ENCODE data around the gene ANKRD36.
"Not testable (repeated sequence)": the region's sequence is repeated elsewhere in the genome, so short reads cannot be mapped to it uniquely, and the experiment has no call there.

The ANKRD36 gene

DNA sequence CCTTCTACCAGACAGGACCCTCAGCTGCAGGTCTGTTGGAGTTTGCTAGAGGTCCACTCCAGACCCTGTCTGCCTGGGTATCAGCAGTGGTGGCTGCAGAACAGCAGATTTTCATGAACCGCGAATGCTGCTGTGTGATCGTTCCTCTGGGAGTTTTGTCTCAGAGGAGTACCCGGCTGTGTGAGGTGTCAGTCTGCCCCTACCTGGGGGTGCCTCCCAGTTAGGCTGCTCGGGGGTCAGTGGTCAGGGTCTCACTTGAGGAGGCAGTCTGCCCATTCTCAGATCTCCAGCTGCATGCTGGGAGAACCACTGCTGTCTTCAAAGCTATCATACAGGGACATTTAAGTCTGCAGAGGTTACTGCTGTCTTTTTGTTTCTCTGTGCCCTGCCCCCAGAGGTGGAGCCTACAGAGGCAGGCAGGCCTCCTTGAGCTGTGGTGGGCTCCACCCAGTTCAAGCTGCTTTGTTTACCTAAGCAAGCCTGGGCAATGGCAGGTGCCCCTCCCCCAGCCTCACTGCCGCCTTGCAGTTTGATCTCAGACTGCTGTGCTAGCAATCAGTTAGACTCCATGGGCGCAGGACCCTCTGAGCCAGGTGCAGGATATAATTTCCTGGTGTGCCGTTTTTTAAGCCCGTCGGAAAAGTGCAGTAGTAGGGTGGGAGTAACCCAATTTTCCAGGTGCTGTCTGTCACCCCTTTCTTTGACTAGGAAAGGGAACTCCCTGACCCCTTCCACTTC lies 118.1 kb downstream of the ANKRD36 start:
- H3K4me1 ChIP-seq (ENCODE audit: control insufficient read depth, insufficient read depth, low read length); H3K36me3 ChIP-seq (ENCODE audit: control insufficient read depth, insufficient read depth, low read length); H3K4me3 ChIP-seq (ENCODE audit: low read depth, low read length); H3K27ac ChIP-seq (ENCODE audit: low read depth, low read length); H3K9ac ChIP-seq (ENCODE audit: low read depth, low read length); H3K27me3 ChIP-seq (ENCODE audit: control insufficient read depth, insufficient read depth, low read length): not testable (repeated sequence)
- peaks cover 11% of the 10 kb centered on the region for H3K9me3 ChIP-seq (ENCODE audit: control insufficient read depth, insufficient read depth, low read length)

DNA sequence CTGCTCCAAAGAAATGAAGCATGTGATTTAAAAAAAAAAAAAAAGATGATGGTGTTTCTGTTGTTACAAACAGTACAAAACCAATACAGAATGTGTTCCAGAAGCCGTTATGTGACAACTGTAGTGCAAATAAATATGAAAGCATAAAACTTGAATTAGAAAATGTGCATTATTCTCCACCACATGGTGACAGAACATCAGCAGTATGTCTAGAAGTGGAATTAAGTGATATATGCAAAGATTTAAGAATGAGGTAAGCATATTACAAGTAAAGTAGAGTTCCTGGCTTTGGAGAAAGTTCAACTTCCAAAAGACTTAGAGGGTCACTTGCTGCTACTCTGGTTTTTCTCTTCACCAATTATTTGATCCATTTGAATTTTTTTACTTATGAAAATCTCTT lies 120.0 kb downstream of the ANKRD36 start:
- H3K9me3 ChIP-seq (ENCODE audit: control insufficient read depth, insufficient read depth, low read length) = peaks cover 11% of the 10 kb centered on the region
- not testable (repeated sequence) for H3K4me3 ChIP-seq (ENCODE audit: low read depth, low read length); H3K27ac ChIP-seq (ENCODE audit: low read depth, low read length); H3K4me1 ChIP-seq (ENCODE audit: control insufficient read depth, insufficient read depth, low read length); H3K36me3 ChIP-seq (ENCODE audit: control insufficient read depth, insufficient read depth, low read length); H3K27me3 ChIP-seq (ENCODE audit: control insufficient read depth, insufficient read depth, low read length); H3K9ac ChIP-seq (ENCODE audit: low read depth, low read length)

DNA sequence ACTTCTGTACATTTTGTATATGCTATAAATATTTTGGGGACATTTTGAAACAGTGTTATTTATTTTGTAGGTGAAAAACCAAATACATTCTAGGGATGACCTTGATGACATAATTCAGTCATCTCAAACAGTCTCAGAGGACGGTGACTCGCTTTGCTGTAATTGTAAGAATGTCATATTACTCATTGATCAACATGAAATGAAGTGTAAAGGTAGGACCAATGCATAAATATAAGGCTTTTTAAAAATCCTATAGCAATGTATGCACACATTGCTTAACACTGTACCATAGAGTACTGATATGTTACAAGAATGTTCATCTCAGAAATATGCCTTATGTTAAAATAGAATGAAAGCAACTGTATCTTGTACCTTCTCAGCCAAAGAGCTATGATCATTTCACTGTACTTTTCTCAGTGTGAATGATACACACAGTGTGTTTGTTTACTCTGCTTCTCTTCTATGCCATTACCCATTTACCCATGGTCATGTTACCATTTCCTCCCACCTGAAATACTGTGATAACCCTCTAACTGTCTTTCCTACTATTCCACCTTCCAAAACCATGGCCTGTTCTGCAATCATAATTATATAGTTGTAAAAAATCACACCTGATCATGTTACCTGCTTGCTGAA lies 120.8 kb downstream of the ANKRD36 start:
- H3K27ac ChIP-seq (ENCODE audit: low read depth, low read length); H3K4me1 ChIP-seq (ENCODE audit: control insufficient read depth, insufficient read depth, low read length); H3K36me3 ChIP-seq (ENCODE audit: control insufficient read depth, insufficient read depth, low read length); H3K27me3 ChIP-seq (ENCODE audit: control insufficient read depth, insufficient read depth, low read length); H3K9ac ChIP-seq (ENCODE audit: low read depth, low read length); H3K4me3 ChIP-seq (ENCODE audit: low read depth, low read length): not testable (repeated sequence)
- H3K9me3 ChIP-seq (ENCODE audit: control insufficient read depth, insufficient read depth, low read length) = peaks cover 11% of the 10 kb centered on the region

DNA sequence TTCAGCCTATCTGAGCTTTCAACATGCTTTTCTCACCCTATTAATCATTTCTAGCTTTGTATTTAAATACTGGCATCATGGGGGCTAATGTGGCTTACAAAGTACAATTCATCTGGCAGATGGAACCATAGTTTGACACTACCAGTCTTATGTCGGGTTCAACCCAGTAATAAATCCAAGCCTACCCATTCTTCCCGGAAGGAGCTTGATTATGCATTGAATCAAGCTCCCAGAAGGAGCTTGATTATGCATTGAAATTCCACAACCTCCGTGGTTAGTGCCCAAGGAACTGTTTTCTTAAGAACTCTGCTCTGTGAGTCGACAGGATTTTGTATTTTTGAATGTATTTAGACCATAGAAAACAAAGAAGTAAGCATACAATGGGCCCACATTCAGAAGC lies 148.2 kb downstream of the ANKRD36 start:
- not testable (repeated sequence) for H3K9ac ChIP-seq (ENCODE audit: low read depth, low read length); H3K4me1 ChIP-seq (ENCODE audit: control insufficient read depth, insufficient read depth, low read length); H3K27ac ChIP-seq (ENCODE audit: low read depth, low read length); H3K4me3 ChIP-seq (ENCODE audit: low read depth, low read length); H3K36me3 ChIP-seq (ENCODE audit: control insufficient read depth, insufficient read depth, low read length); H3K27me3 ChIP-seq (ENCODE audit: control insufficient read depth, insufficient read depth, low read length); H3K9me3 ChIP-seq (ENCODE audit: control insufficient read depth, insufficient read depth, low read length)

DNA sequence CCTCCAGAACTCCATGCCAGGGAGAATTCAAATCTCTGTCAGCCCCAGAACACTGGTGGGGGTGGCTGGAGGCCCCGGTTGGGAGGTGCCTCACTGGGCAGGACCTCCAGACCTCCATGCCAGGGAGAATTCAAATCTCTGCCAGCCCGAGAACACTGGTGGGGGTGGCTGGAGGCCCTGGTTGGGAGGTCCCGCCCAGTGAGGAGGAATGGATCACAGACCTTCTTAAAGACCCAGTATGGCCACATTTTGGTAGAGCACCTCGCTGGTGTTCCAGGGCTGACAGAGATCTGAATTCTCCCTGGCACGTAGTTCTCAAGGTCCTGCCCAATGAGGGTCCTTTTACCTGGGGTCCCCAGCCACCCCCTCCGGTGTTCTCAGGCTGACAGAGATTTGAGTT lies 153.5 kb downstream of the ANKRD36 start:
- not testable (repeated sequence) for H3K27me3 ChIP-seq (ENCODE audit: control insufficient read depth, insufficient read depth, low read length); H3K27ac ChIP-seq (ENCODE audit: low read depth, low read length); H3K9me3 ChIP-seq (ENCODE audit: control insufficient read depth, insufficient read depth, low read length); H3K4me1 ChIP-seq (ENCODE audit: control insufficient read depth, insufficient read depth, low read length); H3K9ac ChIP-seq (ENCODE audit: low read depth, low read length); H3K4me3 ChIP-seq (ENCODE audit: low read depth, low read length); H3K36me3 ChIP-seq (ENCODE audit: control insufficient read depth, insufficient read depth, low read length)

DNA sequence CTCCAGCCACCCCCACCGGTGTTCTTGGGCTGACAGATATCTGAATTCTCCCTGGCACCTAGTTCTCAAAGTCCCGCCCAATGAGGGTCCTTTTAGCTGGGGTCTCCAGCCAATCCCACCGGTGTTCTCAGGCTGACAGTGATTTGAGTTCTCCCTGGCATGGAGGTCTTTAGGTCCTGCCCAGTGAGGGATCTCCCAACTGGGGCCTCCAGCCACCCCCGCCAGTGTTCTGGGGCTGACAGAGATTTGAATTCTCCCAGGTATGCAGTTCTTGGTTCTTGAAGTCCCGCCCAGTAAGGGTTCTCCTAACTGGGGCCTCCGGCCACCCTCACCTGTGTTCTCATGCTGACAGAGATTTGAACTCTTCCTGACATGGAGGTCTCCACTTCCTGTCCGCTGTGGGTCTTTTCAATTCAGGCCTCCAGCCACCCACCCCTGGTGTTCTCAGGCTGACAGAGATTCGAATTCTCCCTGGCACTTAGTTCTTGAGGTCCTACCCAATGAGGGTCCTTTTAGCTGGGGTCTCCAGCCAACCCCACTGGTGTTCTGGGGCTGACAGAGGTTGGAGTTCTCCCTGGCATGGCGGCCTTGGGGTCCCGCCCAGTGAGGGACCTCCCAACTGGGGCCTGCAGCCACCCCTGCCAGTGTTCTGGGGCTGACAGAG lies 154.6 kb downstream of the ANKRD36 start:
- Histone ChIP-seq H3K9ac (ENCODE audit: low read depth, low read length) (no peak overlapping the region), H3K27ac (ENCODE audit: low read depth, low read length) (no peak overlapping the region), H3K9me3 (ENCODE audit: control insufficient read depth, insufficient read depth, low read length) (peaks cover 6% of the 10 kb centered on the region), H3K36me3 (ENCODE audit: control insufficient read depth, insufficient read depth, low read length) (no peaks in the 10 kb centered on the region), H3K4me1 (ENCODE audit: control insufficient read depth, insufficient read depth, low read length) (no peaks in the 10 kb centered on the region), H3K4me3 (ENCODE audit: low read depth, low read length) (no peak overlapping the region), H3K27me3 (ENCODE audit: control insufficient read depth, insufficient read depth, low read length) (no peaks in the 10 kb centered on the region)

DNA sequence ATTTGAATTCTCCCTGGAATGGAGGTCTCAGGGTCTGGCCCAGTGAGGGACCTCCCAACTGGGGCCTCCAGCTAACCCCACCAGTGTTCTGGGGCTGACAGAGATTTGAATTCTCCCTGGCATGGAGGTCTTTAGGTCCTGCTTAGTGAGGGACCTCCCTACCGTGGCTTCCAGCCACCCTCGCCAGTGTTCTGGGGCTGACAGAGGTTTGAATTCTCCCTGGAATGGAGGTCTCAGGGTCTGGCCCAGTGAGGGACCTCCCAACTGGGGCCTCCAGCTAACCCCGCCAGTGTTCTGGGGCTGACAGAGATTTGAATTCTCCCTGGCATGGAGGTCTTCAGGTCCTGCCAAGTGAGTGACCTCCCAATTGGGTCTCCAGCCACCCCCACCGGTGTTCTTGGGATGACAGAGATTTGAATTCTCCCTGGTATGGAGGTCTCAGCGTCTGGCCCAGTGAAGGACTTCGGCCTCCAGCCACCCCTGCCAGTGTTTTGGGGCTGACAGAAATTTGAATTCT lies 155.2 kb downstream of the ANKRD36 start:
- H3K27me3 ChIP-seq (ENCODE audit: control insufficient read depth, insufficient read depth, low read length); H3K4me3 ChIP-seq (ENCODE audit: low read depth, low read length); H3K9ac ChIP-seq (ENCODE audit: low read depth, low read length); H3K27ac ChIP-seq (ENCODE audit: low read depth, low read length); H3K36me3 ChIP-seq (ENCODE audit: control insufficient read depth, insufficient read depth, low read length); H3K9me3 ChIP-seq (ENCODE audit: control insufficient read depth, insufficient read depth, low read length); H3K4me1 ChIP-seq (ENCODE audit: control insufficient read depth, insufficient read depth, low read length): not testable (repeated sequence)

DNA sequence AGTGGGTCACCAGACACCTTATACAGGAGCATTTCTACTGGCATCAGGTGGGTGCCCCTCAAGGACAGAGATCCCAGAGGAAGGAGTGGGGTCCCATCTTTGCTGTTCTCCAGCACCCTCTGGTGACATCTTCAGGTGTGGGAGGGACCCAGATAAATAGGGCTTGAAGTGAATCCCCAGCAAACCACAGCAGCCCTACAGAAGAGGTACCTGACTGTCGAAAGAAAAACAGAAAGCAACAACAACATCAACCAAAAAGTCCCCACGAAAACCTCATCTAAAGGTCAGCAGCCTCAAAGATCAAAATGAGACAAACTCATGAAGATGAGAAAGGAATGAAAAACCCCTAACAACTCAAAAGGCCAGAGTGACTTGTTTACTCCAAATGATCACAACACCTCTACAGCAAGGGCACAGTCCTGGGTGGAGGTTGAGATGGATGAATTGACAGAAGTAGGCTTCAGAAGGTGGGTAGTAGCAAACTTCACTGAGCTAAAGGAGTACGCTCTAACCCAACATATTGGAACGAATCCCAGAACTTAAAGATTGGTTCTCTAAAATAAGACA lies 163.4 kb downstream of the ANKRD36 start:
- H3K9me3 ChIP-seq (ENCODE audit: control insufficient read depth, insufficient read depth, low read length); H3K36me3 ChIP-seq (ENCODE audit: control insufficient read depth, insufficient read depth, low read length); H3K27ac ChIP-seq (ENCODE audit: low read depth, low read length); H3K4me3 ChIP-seq (ENCODE audit: low read depth, low read length); H3K4me1 ChIP-seq (ENCODE audit: control insufficient read depth, insufficient read depth, low read length); H3K9ac ChIP-seq (ENCODE audit: low read depth, low read length); H3K27me3 ChIP-seq (ENCODE audit: control insufficient read depth, insufficient read depth, low read length): not testable (repeated sequence)

DNA sequence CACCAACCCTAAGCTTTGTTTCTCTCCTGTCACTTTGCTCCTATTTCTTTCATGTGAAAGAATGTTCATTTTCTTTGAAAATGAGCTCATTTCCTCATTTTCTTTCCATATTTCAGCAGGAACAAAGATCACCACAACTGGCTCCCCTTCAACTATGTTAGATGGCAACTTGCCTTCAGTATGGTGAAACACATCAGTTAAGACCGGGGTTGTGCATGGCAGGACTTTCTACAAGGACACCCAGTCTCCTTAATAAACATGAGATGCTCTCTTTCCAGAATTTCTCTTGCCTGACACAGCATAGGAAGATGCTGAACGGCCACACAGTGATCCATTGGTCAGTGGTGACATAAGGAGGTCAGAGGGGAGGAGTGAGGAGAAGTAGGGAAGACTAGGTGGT lies 172.2 kb downstream of the ANKRD36 start:
- H3K4me1 ChIP-seq (ENCODE audit: control insufficient read depth, insufficient read depth, low read length); H3K4me3 ChIP-seq (ENCODE audit: low read depth, low read length): not testable (repeated sequence)

DNA sequence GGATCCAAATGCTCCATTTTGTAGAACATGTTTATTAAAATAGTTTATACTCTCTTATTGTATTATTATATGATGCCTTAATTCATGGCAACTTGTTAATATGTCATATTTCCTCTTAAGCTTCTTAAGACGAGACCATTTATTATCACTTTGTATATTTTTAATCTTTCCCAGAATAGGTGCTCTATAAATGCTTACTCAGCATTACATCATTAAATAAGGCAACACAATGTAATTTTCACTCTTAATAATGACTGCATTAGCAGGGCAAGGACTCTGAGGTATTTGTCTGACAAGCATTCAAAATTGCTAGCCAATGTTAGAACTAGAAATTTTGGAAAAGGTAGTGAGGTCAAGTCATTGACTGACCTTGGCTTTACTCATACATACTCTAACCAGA lies 180.7 kb downstream of the ANKRD36 start:
- not testable (repeated sequence) for H3K36me3 ChIP-seq (ENCODE audit: control insufficient read depth, insufficient read depth, low read length); H3K9me3 ChIP-seq (ENCODE audit: control insufficient read depth, insufficient read depth, low read length); H3K27ac ChIP-seq (ENCODE audit: low read depth, low read length); H3K4me3 ChIP-seq (ENCODE audit: low read depth, low read length); H3K9ac ChIP-seq (ENCODE audit: low read depth, low read length); H3K27me3 ChIP-seq (ENCODE audit: control insufficient read depth, insufficient read depth, low read length); H3K4me1 ChIP-seq (ENCODE audit: control insufficient read depth, insufficient read depth, low read length)

More for the DNA sequence above, 172.2 kb downstream of the ANKRD36 start:
- not testable (repeated sequence) for H3K27ac ChIP-seq (ENCODE audit: low read depth, low read length); H3K9me3 ChIP-seq (ENCODE audit: control insufficient read depth, insufficient read depth, low read length); H3K27me3 ChIP-seq (ENCODE audit: control insufficient read depth, insufficient read depth, low read length); H3K36me3 ChIP-seq (ENCODE audit: control insufficient read depth, insufficient read depth, low read length); H3K9ac ChIP-seq (ENCODE audit: low read depth, low read length)
